IMR-90 (cell line): Measurements from ENCODE around the gene ZNF814.

Source experiments
- BHLHE40 ChIP-seq: fragments of 150-350 bp; IDR thresholded peaks from 2 replicates; pipeline ENCODE4 v1.6.1; 2016; ENCODE audit warnings: mild to moderate bottlenecking, low read depth, low read length
- CHD1 ChIP-seq: IDR thresholded peaks from 2 replicates; pipeline ENCODE4 v1.6.1; 2012; ENCODE audit warnings: low read depth, low read length, improper control_type of control experiment
- CTCF ChIP-seq: conservative IDR thresholded peaks from 2 replicates; pipeline ENCODE4 v1.5.1; 2012; ENCODE audit warnings: mild to moderate bottlenecking, low read depth, low read length, improper control_type of control experiment
- ELK1 ChIP-seq: fragments of 150-350 bp; IDR thresholded peaks from 2 replicates; pipeline ENCODE4 v1.6.1; 2016; ENCODE audit warnings: low read depth, mild to moderate bottlenecking, low read length, moderate library complexity, borderline replicate concordance
- MAFK ChIP-seq: IDR thresholded peaks from 2 replicates; pipeline ENCODE4 v1.6.1; 2012; ENCODE audit warnings: low read depth, low read length, improper control_type of control experiment
- MAZ ChIP-seq: IDR thresholded peaks from 2 replicates; pipeline ENCODE4 v1.6.1; 2012; ENCODE audit warnings: low read depth, mild to moderate bottlenecking, low read length, improper control_type of control experiment, moderate library complexity, borderline replicate concordance
- POLR2A ChIP-seq: IDR thresholded peaks from 2 replicates; pipeline ENCODE4 v1.6.1; 2012; ENCODE audit warnings: mild to moderate bottlenecking, low read depth, low read length
- RAD21 ChIP-seq: IDR thresholded peaks from 2 replicates; pipeline ENCODE4 v1.6.1; 2012; ENCODE audit warnings: low read length, improper control_type of control experiment
- USF2 ChIP-seq: fragments of 150-350 bp; IDR thresholded peaks from 2 replicates; pipeline ENCODE4 v1.6.1; 2017; ENCODE audit warnings: mild to moderate bottlenecking, antibody characterized with exemption, low read length, low read depth

- TF ChIP-seq ELK1: no peak
- TF ChIP-seq CTCF: no peak
- no peak for TF ChIP-seq MAZ
- no peak for TF ChIP-seq POLR2A
- no peak for TF ChIP-seq BHLHE40
- no peak for TF ChIP-seq CHD1
- no peak for TF ChIP-seq USF2
- no peak for TF ChIP-seq RAD21
- TF ChIP-seq MAFK: no peak
These were observed 38.8 kb upstream of the ZNF814 start for GRCh38 chr19:57927587-57927986.
